Measurements from ENCODE around the gene ANO3. TPM values are rescaled to one million over a fixed set of nuclear protein-coding genes. Genes with fewer than 3 reads are reported as not detected.

The ANO3 gene
- total and polyA plus RNA-seq, 2 donors (not counting 1 experiment from before 2014, with no cell fraction given): not detected

- intact Hi-C loops (cut with micrococcal nuclease): no loop called here
- H3K36me3 ChIP-seq (replicated peaks in 1 of 2; ENCODE audit: control extremely low read depth in 1 of 2, control insufficient read depth in 1 of 2, extremely low read depth in 1 of 2, insufficient read depth in 2 of 2, low read length in 1 of 2): no peaks in the 10 kb centered on the region
- Mint-ChIP-seq H3K27ac (no peak overlapping the region), H3K9me3 (ENCODE audit: insufficient read depth) (no peaks in the 10 kb centered on the region), H3K4me3 (no peak overlapping the region), H3K27me3 (no peaks in the 10 kb centered on the region), H3K4me1 (no peaks in the 10 kb centered on the region)
- H3K27ac ChIP-seq (ENCODE audit: low read length in 2 of 2): no peak overlapping the region
- TF ChIP-seq CTCF (IDR thresholded peaks at IDR 0.05) (no peak), EZH2 (IDR thresholded peaks at IDR 0.05; ENCODE audit: borderline replicate concordance, insufficient read depth, low read depth, low read length, poor library complexity, severe bottlenecking) (no peak)
- H3K9me3 ChIP-seq (ENCODE audit: control extremely low read depth in 1 of 3, control insufficient read depth in 2 of 3, insufficient read depth in 1 of 3, low read length in 2 of 3): no peaks in the 10 kb centered on the region
- CTCF ChIA-PET: no interaction called here
- H2AFZ ChIP-seq (ENCODE audit: insufficient read depth, low read depth, low read length, poor library complexity, severe bottlenecking): no peak overlapping the region
- H3K79me2 ChIP-seq (ENCODE audit: control insufficient read depth, insufficient read depth, low read length): no peaks in the 10 kb centered on the region
- no peaks in the 10 kb centered on the region for H3K27me3 ChIP-seq (replicated peaks in 1 of 4; ENCODE audit: control extremely low read depth in 1 of 4, control insufficient read depth in 3 of 4, insufficient read depth in 4 of 4, low read length in 3 of 4)
- no peak overlapping the region for H3K4me2 ChIP-seq (replicated peaks; ENCODE audit: low read depth, low read length, poor library complexity, severe bottlenecking)
- no peak overlapping the region for H3K4me3 ChIP-seq (ENCODE audit: control extremely low read depth in 1 of 5, extremely low read depth in 1 of 5, insufficient read depth in 1 of 5, low read depth in 2 of 5, low read length in 4 of 5)
- no peaks in the 10 kb centered on the region for H3K4me1 ChIP-seq (ENCODE audit: control insufficient read depth in 2 of 2, insufficient read depth in 2 of 2, low read length in 2 of 2)
- POLR2A ChIA-PET: no interaction called here
- DNase-seq (no peak), ATAC-seq (ENCODE audit: low read depth) (no peak)
- no CpG with 5 or more reads among the region's 1 CpG for WGBS (ENCODE audit: insufficient coverage)
- no peaks in the 10 kb centered on the region for H4K20me1 ChIP-seq (ENCODE audit: control insufficient read depth, insufficient read depth, low read length, poor library complexity, severe bottlenecking)
- no peak overlapping the region for H3K9ac ChIP-seq (ENCODE audit: low read length)
Observed at GRCh38 chr11:26420331-26420730, 88.4 kb downstream of the ANO3 start.

- H3K4me1 Mint-ChIP-seq: no peaks in the 10 kb centered on the region
- no peaks in the 10 kb centered on the region for H3K79me2 ChIP-seq (ENCODE audit: control insufficient read depth, insufficient read depth, low read length)
- no peak overlapping the region for H3K4me2 ChIP-seq (replicated peaks; ENCODE audit: low read depth, low read length, poor library complexity, severe bottlenecking)
- H3K4me3 Mint-ChIP-seq: no peak overlapping the region
- no peaks in the 10 kb centered on the region for H3K27me3 Mint-ChIP-seq
- H3K27ac ChIP-seq (ENCODE audit: low read length in 2 of 2): no peak overlapping the region
- ChIA-PET CTCF (no interaction called here), POLR2A (no interaction called here)
- no peak overlapping the region for H3K4me3 ChIP-seq (ENCODE audit: control extremely low read depth in 1 of 5, extremely low read depth in 1 of 5, insufficient read depth in 1 of 5, low read depth in 2 of 5, low read length in 4 of 5)
- no peaks in the 10 kb centered on the region for H4K20me1 ChIP-seq (ENCODE audit: control insufficient read depth, insufficient read depth, low read length, poor library complexity, severe bottlenecking)
- H2AFZ ChIP-seq (ENCODE audit: insufficient read depth, low read depth, low read length, poor library complexity, severe bottlenecking): no peak overlapping the region
- H3K4me1 ChIP-seq (ENCODE audit: control insufficient read depth in 2 of 2, insufficient read depth in 2 of 2, low read length in 2 of 2): no peaks in the 10 kb centered on the region
- H3K36me3 ChIP-seq (replicated peaks in 1 of 2; ENCODE audit: control extremely low read depth in 1 of 2, control insufficient read depth in 1 of 2, extremely low read depth in 1 of 2, insufficient read depth in 2 of 2, low read length in 1 of 2): no peaks in the 10 kb centered on the region
- no peak overlapping the region for H3K27ac Mint-ChIP-seq
- no peak overlapping the region for H3K9ac ChIP-seq (ENCODE audit: low read length)
- no peak for TF ChIP-seq CTCF (IDR thresholded peaks at IDR 0.05)
- no peak for TF ChIP-seq EZH2 (IDR thresholded peaks at IDR 0.05; ENCODE audit: borderline replicate concordance, insufficient read depth, low read depth, low read length, poor library complexity, severe bottlenecking)
- no peak for DNase-seq
- WGBS (ENCODE audit: insufficient coverage): no CpG with 5 or more reads among the region's 1 CpG
- no peak for ATAC-seq (ENCODE audit: low read depth)
- no peaks in the 10 kb centered on the region for H3K9me3 ChIP-seq (ENCODE audit: control extremely low read depth in 1 of 3, control insufficient read depth in 2 of 3, insufficient read depth in 1 of 3, low read length in 2 of 3)
- H3K9me3 Mint-ChIP-seq (ENCODE audit: insufficient read depth): no peaks in the 10 kb centered on the region
- H3K27me3 ChIP-seq (replicated peaks in 1 of 4; ENCODE audit: control extremely low read depth in 1 of 4, control insufficient read depth in 3 of 4, insufficient read depth in 4 of 4, low read length in 3 of 4): no peaks in the 10 kb centered on the region
- intact Hi-C loops (cut with micrococcal nuclease): no loop called here
Observed at GRCh38 chr11:26424255-26424654, 92.3 kb downstream of the ANO3 start.
